Inflammatory macrophage (primary cell): Measurements from ENCODE around the gene PBX1.
"Not testable (repeated sequence)": the region's sequence is repeated elsewhere in the genome, so short reads cannot be mapped to it uniquely, and the experiment has no call there.

Experiments used
- DNase-seq, 2 donors: peaks; one replicate each; pipeline ENCODE4 v3.0.0-alpha.2; 2020 to 2022

PBX1 gene

DNA sequence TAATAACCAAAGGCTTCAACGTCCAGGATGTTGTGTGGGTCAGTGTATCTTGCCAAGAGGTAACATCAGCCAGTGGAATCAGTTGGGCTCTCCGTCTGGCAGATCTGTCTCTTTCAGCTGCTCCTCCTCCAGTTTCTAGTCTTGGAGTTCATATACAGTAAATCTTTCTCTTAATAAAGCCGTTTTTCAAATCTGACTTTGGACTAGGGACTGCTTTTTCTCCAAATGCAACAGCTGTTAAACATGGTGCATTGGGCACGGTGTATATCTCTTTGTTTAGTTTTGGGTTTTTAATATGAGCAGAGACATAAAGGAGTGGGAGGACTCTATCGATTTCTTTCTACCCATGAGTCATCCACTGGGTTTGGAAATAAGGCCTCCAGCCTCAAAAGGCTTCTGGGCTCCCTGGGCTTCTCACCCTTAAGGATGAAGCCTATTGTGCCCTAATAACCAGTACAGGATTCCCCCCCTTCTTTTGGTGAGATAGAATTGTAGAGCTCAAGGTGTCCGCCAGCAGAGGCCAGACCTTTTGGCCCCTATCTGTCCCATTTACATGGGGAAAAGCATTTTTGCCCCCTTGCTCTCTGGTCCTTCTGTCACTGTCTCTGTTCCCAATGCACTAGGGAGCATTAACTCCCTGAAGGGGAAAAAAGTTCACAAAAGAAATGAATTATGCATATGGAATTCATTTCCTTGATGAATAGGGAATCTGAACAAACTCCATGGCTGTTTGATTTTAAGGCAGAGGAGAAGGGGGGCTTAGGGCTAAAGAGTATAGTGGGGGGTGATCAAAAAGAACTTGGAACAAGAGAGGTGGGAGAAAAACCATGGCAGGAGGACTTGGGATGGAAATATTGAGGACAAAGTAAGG lies 86.0 kb downstream of the PBX1 start:
- no peak for DNase-seq

GRCh38 chr1:164645921-164646320 lies 86.9 kb downstream of the PBX1 start:
- DNase-seq = no peak

DNA sequence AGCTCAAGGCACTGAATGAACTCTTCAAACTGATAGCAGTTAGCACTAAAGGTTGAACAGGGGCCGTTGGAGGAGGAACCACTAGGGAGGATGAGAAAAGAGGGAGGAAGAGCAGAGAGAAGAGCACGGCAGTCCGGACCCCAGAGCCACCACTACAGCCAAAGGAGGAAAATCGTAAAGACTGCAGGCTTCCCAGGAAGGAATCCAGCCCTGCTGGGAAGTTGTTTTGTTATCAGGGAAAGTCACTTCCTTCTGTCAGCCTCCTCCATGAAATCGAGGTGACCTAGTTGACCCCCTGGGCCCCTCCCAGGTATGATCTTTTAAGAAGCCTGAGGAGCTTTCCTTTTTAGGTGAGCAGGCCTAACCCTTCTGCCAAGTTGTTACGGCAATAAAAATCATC lies 88.2 kb downstream of the PBX1 start:
- DNase-seq = no peak

GRCh38 chr1:164648636-164649035 lies 89.7 kb downstream of the PBX1 start:
- DNase-seq = no peak

DNA sequence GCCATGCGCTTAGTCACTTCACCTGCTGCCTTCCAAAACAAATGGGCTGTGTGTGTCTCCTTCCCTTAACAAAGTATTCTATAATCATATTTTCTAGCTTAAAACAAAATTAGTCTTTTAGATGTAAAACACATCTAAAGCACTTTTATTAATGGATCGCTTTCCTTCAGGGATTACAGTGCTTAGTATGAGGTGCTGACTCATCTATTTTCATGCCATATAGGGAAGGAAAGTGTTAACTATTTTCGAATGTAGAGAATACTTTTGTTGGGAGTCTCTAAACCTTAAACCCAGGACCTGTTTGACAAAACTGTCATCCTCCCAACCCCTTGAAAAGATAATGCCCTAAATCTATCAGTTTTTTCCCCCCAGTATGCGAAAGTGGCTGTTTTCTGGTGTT lies 90.2 kb downstream of the PBX1 start:
- DNase-seq = no peak

DNA sequence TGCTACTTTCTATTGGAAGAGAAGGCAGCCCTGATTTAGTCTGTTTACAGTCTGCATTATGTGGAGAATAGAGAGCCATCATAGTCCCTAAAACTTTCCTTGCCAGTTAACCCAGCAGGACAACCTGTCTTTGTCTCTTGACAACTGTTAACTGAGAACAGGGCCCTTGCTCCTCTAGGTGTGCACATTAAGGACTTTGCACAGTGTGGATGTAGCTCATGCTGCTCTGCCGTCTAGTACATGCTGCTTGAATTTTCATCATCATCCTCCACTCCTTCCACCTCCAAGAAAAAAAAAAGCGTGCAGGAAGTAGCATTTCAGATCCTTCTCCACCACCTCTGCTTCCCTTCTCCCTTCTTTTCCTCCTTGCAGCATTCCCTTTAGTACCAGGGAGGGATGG lies 91.5 kb downstream of the PBX1 start:
- no peak for DNase-seq

DNA sequence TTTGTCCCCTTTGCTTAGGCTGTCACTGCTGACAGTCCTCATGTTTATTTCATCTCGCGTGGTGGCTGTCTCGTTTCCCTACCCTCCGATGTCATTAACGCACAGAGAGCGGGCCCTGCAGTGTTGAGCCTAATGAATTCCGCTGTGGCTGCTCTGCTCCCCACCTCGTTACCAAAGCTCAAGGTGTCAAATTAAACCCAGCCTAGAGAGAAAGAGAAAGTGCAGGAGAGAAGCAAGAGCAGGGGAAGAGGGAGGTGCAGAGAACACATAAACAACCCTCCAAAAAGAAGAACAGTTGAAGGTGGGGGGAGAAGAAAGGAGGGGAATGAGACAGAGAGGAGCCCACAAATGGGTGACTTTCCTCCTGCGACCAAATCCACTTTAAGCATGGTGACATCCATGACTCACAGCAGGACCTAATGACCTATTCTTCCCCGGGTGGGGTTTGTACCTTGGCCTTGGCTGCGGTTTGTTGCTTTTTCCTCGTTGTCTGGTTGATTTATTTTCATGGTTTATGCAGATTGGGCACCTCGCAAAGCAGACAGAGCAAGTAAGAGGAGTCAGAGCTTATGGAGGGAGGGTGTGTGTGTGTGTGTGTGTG lies 92.5 kb downstream of the PBX1 start:
- no peak for DNase-seq

- not testable (repeated sequence) for DNase-seq
Observed at GRCh38 chr1:164652969-164653368, 94.0 kb downstream of the PBX1 start.

DNA sequence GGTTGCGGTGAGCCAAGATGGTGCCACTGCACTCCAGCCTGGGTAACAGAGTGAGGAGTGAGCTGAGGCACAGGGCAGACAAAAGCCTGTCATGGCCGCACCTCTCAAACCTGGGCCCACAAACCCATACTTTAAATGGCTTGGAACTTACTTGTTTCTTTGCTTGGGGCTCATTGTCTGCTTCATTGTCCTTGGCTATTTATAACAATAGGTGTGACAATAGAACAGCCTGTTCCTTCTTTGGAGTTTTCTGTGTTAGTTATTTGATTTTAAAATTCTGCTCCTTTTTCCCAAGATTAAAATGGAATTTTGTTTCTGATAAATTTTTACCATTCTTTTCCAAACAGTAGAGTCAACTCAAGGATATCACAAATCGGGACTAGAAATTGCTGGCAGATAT lies 94.7 kb downstream of the PBX1 start:
- DNase-seq = no peak

- no peak for DNase-seq
Observed at GRCh38 chr1:164654200-164654599, 95.2 kb downstream of the PBX1 start.

DNA sequence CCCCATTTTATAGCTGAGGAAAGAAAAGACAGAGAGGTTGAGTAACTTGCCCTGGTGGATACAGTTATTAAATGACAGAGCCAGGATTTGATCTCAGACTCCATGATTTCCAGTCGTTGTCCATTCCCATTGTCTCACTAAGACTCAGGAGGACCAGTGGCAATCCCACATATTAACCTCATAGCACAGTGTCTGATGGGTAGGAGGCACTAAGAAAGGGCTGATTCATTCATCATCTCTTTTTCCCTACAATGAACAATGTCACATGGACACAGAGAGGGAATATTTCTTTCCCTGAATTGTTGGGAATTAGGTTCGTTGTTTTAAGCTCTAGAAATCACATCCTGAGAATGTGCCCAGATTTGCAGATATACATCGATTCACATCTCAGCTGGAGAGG lies 99.9 kb downstream of the PBX1 start:
- no peak for DNase-seq

- no peak for DNase-seq
Observed at GRCh38 chr1:164659621-164660411, 100.8 kb downstream of the PBX1 start.

GRCh38 chr1:164660412-164660772 lies 101.4 kb downstream of the PBX1 start:
- peak; percentile 27 to 64 for DNase-seq

- DNase-seq = no peak
Observed at GRCh38 chr1:164660775-164661174, 101.8 kb downstream of the PBX1 start.

DNA sequence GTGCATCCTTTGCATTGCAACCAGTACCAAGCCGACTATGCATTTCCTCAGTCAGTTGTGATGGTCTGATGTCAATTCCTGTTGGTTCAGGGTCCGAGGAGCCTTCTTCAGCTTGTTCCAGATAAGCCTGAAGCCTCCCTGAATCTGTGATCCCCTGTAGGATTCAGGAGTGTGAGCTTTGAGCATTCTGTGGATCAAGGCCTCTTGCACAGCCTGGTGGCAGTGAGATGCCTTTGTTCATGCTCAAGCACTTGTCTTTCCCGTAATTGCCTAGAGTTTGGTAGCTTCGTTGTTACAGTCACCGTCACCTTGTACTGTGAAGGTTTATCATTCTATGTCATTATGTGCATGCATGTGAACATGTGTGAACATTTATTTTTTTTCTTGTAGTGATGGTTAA lies 103.5 kb downstream of the PBX1 start:
- DNase-seq = no peak

GRCh38 chr1:164662955-164663354 lies 104.0 kb downstream of the PBX1 start:
- DNase-seq = no peak

- peak in 1 of 2 donors; percentile 39 for DNase-seq
Observed at GRCh38 chr1:164664127-164664526, 105.1 kb downstream of the PBX1 start.

DNA sequence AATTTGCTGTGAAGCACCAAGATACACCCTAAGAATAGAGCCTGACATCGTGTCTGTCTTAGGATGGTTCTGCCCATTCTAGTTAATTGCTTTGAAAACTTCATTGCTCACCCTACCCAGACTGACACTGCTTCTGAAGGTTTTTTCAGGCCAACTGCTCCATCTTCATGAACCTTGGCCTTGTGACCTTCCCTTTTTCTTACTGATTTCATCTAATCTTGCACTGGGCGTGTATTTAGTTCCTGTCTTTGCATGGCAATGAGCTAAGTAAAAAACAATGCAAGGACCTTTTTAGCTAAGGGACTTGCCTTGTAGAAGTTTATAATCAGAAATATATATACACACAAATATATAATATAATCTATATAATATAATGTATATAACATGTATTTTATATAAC lies 108.0 kb downstream of the PBX1 start:
- DNase-seq = peak; percentile 34 to 60

DNA sequence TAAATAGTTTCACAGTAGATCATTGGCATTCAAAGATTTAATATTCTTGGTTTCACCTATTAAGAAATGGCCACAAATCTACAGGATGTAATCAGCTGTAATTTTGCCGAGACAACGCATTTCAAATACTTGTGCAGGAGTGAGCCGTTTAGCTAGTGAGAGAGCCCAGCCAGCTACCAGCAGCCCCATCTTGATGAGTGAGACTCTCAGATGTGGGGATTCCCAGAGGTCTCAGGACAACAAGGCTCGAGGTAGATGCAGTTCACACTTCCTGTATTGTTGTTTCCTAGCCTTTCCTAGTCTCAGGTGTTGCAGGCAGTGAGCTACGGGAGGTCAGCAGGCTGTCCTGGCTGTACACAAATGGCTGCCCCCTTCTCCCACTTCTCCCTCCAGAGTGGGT lies 108.6 kb downstream of the PBX1 start:
- DNase-seq = no peak

DNA sequence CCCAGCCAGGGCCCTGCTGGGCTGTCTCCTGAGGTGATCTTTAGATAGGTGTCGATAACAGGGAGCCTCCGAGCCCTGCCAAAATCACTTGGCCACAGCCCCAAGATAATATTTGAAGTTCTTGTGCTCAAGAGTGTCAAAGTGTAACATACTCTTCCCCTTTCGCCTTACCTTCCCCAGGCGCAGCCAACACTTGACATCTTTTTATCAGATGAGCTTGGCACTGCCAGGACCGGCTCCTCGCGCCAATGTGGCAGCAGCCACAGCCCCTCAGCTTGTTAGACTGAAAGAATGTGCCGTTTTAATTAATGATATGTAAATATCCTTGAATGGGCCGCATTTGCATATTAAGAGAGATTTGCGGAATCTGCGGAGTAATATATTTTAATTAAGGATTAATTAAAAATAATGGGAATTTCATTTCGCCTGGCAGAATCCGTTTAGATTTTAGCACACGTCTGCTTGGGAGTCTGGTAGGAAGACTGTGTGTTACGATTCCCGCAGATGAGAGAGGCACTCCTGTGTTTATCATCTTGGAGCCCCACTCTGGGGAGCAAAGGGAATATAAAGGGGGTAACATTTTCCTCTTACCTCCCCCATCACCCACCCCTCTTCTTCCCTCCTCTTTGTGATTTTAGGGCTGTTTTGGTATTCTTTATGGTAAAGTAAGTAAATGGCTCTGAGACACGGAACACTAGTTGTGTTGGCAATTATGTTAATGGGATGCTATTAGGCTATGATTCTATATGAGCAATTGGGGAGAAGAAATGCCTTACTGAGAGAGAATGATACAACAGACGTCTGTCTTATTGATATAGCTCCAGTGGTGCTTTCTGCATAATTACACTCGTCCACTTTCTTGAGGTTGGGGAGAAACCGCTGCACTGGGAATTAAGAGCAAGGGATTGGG lies 109.8 kb downstream of the PBX1 start:
- DNase-seq = no peak

- no peak for DNase-seq
Observed at GRCh38 chr1:164670026-164670425, 111.0 kb downstream of the PBX1 start.

DNA sequence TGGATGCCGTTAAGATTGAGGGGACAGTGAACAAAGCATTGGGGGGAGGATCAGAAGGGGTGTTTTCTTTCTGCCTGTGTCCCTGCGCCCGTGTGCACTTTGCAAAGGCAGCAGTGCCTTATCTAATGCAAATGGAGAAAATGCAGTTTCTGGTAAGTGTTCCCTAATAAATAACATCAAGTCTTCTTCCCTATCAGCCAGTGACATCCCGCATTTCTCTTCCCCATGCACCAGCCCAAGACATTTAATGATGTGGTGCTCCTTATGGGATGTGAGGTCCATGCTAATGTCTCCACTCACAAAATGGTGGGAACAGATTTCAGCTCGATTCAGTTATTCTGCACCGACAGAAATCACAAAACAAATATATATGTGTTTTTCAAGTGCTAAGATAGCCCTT lies 111.8 kb downstream of the PBX1 start:
- DNase-seq = no peak
